GM21447 (cell line): ENCODE data around the gene TTC16.

Experiments
- ATAC-seq: cut with Tn5 transposase; IDR thresholded peaks from one replicate; pipeline ENCODE4 v1.9.1; 2021; ENCODE audit not compliant: unreplicated experiment

The TTC16 gene, protein sequence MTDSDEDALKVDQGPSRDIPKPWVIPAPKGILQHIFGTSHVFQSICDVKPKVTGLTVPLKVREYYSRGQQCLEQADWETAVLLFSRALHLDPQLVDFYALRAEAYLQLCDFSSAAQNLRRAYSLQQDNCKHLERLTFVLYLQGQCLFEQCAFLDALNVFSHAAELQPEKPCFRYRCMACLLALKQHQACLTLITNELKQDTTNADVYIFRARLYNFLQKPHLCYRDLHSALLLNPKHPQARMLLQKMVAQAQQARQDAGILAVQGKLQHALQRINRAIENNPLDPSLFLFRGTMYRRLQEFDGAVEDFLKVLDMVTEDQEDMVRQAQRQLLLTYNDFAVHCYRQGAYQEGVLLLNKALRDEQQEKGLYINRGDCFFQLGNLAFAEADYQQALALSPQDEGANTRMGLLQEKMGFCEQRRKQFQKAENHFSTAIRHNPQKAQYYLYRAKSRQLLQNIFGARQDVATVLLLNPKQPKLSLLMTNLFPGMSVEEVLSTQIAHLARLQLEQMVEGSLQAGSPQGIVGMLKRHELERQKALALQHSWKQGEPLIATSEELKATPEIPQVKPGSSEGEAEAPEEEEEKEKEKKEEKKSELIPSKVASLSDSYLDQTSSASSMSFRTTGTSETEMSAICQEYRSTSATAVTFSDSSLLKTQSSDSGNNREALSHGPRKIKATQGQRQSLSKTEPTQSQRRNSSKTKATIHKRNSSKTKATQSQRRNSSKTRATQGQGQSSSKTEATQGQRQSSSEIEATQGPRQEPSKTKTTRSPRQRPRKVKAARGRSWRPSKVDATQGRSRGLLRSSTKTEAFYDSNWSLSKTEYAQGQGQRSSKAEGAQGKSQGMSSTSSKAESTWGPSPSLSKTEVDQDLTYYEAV

DNA sequence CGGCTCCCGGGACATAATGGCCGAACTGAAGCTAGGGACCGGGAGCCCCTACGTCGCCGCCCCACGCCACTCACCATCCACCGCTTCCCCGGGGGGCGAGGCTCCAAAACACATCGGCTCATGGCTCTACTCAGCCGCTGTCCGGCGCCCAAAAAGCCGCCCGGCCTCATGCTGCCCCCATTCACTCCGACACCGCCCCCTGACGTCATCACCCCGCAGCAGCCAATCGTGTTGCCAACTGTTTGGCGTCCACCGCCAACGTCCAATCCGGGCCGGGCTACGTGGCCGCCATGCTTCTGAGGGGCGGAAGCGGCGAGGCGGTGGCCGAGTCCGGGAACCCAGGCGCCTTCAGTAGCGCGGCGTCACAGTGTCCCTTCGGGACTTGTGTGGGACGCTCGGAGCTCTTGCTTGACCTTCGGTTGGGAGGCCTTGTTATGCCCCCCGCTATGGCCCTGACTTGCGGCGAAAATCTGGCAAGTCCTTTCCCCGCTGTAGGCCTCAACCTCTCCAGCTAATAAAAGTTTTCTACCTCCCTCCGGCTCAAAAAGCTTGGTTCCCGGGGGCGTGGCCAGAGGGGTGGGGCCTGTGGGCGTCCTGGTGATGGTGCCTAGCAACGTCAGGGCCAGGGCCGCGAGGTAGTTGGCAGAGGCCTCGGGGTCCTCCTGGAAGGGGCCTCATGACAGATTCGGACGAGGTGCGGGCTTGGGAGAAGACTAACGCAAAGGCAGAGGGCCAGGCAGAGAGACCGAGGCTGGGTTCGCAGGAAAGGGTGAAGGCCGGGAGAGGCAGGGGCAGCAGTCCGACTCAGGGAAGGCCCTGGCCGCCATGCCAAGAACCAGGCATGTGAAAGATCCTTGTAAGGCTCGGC is at the start of gene TTC16, which contains the start of gene PTRH1:
Gene TTC16, plus strand, starts transcription at position 610 of the 868 bp plus-strand sequence. Its CDS starts 67 bp downstream, at position 677.
Gene PTRH1, minus strand, starts transcription at position 194 of the 868 bp plus-strand sequence. Its CDS starts 24 bp downstream, at position 170.
- ATAC-seq = peak; percentile 86

DNA sequence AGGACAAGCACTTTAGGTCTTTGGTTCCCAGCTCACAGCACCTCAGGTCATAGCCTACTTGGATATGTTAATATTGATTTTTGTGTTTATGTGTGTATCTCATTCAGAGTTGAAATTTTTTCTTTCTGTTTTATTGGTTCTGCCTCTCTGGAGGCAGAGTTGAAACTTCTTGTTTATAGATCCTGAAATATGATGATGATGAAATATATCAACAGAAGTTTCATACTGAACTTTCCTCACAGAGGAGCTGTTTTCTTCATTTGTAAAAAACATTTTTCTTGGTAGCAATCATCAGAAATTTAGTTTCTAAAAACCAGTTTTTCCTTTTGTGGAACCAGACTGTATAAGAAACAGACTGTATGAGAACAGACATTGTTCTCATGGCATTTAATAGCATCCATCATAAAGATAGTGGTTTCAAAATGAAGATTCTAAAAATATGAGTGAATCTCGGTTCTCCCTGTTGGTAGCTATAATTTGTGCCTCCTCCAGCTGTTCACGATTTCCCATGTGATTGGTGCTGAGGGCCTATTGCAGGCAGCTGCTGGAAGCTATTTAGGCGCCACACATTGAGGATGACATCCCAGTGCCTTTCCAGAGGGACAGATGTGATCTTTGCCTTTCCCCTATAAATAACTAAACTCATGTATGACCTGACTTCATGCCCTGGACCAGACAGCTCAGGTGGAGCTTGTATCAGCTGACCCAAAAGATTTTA is 48.6 kb upstream of the TTC16 start:
- ATAC-seq = no peak

DNA sequence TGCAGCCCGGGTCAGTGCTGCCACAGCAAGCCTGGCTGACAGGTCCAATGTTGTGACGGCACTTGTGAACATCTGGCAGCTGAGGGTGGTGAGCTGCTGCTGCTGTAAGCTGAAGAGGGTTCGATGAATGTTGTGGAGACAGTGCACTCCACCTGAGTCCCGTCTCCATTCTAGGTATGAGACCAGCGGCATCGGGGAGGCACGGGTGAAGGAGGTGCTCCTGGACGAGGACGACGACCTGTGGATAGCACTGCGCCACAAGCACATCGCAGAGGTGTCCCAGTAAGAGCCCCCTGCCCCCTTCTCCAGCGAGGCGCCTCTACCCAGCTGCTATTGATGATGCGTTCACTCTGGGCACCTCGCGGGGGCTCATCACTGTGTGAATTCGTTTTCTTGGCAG is 48.0 kb upstream of the TTC16 start:
- ATAC-seq = no peak

DNA sequence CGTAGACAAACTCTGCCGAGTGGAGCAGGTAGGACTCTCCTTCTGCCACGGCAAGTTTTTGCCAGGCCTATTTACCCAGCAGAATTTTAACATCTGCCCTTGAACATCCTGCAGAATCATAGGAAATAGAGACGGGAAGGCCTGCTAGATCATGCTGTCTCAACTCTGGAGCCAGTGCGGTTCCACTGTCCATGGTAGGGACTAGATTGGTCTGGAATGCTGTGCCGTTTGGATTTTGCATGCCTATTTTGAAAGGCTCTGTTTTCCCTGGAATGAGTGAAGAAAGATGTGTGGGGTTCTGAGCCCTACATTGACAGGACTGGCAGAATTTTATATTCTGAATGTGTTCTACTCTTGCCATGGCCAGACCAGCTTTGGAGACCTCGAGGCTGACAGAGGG is 42.6 kb upstream of the TTC16 start:
- ATAC-seq = no peak

DNA sequence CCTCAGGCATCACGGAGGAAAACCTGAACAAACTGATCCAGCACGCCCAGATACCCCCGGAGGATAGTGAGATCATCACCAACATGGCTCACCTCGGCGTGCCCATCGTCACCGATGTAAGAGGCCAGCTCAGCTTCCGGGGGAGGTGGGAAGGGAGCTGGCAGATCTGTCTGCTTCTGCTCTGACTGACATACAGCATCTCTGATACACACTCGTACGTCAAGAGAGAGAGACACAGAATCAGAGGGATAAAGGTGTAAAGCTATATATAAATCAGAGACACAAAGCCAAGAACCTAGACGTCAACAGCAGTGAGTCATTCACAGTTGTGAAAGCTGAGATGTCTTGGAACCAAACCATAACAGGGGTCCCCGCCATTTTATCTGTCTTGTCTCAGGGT is 39.2 kb upstream of the TTC16 start:
- no peak for ATAC-seq

DNA sequence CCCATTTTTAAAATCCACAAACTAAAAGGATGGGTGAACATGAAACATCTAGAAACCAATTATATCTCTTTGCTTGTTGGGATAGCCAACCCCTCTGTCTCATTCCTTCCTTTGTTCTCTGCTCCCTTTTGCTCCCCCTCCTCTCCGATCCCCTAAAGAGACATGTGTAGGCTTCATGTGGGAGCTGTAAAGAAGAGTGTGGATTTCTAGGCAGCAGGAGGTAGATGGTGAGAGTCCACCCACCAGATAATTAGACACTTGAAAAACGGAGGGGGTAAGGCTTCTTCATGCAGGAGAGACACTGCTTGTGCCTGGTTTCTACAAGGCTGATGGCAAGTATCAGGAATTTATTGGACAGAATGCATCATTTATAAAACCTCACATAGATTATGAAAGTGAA is 36.4 kb upstream of the TTC16 start:
- ATAC-seq = no peak

DNA sequence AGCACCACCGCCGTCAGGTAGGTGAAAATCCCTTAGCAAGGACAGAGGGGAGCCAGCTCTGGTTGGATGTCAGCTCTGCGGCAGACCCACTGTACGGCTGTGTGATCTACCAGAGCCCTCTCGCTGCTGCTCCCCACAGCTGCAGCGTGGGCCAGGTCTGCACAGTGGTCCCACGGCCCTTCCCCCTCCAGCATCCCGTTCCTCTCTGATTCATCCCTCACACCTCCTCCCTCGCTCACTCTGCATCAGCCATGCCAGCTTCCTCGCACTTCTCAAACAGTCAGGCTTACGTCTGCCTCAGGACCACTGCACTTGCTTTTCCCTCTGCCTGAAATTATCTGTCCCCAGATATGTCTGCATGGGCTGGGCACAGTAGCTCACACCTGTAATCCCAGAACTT is 35.7 kb upstream of the TTC16 start:
- no peak for ATAC-seq

DNA sequence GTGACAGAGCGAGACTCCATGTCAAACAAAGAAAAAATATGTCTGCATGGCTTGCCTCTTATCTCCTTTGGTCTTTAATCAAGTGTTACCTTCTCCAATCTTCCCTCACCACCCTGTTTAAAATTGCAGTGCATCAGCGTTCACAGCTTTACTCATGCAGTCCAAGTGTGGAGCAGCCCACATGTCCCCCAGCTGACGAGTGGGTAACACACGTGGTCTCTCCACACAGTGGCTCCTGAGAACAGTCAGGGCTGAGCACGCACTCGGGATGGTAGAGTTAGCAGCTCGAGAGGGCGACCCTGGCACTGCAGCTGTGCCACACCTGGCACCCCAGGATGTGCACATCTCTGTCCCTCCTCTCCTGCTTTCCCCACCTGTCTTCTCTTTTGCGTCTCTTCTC is 35.0 kb upstream of the TTC16 start:
- ATAC-seq = no peak

DNA sequence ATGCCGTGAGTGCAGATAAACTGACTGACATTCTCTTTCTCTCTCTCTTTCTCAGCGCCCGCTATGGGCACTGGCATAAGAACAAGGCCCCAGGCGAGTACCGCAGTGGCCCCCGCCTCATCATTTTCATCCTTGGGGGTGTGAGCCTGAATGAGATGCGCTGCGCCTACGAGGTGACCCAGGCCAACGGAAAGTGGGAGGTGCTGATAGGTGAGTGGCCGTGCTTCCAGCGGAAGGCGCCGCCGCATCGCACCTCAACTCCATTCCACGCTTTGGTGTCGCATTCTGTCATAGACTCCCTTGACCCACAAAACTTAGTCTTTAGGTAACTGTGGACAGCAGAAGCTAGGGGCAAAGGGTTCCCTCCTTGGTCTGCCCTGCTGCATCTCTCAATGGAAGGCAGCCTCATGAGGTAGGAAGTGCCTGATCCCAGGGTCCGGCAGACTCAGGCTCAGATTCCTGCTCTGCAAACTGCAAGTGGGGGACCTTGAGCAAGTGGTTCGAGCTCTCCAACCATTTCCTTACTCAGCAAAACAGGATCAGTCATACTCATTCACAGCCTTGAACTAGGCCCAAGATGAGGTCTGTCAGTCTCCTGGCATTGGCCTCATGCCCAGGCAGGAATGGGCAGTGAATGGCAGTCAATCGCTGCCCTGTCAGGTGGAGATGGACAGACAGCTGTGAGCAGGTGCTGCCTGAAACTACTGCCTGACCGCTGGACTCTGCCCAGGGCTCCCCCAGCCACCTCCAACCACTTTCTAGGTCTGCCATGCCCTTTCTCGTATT is 33.3 kb upstream of the TTC16 start:
- ATAC-seq = no peak

DNA sequence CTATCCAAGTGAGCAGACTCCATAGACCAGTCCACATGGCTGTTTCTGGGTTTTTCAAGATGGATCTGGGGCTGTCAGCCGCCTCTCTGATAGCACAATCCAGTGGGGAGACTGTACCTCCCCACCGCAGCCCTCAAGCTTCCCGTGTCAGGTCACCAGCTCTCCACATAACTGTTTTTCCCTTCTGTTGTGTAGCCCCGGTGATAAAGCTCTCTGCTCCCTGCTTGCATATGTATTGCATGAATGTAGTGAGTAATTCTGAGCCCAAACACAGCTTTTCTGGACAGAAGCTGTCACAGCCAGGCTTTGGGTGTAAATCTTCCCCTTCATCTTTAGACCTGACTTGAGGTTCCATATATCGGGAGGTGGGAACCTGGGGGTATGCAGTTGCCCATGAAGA is 32.2 kb upstream of the TTC16 start:
- no peak for ATAC-seq

DNA sequence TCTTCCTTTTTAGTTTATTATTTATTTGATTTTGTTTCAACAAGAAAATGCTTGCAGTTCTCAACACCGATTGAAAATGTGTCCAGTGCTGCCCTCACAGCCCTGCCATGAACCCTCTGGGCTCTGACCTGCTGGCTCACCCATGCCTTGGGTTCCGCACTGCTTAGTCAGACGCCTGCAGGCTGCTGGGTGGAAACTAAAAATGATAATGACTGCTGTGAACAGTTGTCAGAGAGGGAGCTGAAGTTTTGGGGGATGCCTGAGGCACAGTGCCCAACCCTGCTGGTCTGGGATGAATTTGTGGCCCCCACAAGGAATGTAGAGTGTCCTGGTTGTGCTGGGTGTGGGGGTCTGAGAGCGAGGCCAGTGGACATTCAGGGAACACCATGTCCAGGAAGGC is 31.3 kb upstream of the TTC16 start:
- ATAC-seq = no peak

DNA sequence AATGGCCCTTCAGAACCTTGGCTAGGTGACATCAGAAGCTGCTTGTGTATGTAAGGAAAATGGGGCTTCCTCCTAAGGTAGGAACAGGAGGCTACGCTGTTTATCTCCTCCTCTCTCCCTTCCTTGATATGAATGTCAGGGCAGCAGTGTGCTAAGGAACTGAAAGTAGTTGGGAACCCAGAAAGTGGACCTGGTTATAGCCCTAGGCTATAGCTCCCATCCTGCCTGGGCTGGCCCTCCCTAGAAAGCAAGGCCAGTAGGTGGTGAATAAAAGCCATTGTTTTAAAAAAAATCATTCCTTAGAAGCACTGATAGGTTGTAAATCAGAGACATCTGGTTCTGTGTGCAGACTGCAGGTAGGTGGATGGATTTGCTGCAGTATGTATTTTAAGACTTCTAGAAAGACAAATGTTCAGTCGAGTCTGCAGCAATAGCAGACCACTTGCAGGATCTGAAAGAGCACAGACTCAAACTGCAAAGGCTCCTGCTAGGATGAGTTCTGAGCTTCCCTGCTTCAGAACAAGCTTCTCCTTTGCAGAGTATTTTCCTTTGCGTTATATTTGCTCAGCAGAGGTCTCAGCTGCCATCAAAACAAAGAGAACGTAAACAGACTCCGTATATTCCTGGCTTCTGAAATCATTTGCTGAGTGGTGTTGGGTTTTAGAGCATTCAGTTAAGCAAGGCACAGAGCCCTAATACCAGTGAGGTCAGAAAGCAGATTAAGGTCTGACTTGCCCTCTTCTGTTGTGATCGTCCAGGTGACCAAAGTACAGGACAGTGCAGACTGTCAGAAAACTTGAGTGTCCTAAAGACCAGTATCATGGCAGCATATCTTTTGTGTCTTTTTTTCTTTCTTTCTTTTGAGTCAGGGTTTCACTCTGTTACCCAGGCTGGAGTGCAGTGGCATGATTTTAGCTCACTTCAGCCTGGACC is 29.2 kb upstream of the TTC16 start:
- no peak for ATAC-seq

DNA sequence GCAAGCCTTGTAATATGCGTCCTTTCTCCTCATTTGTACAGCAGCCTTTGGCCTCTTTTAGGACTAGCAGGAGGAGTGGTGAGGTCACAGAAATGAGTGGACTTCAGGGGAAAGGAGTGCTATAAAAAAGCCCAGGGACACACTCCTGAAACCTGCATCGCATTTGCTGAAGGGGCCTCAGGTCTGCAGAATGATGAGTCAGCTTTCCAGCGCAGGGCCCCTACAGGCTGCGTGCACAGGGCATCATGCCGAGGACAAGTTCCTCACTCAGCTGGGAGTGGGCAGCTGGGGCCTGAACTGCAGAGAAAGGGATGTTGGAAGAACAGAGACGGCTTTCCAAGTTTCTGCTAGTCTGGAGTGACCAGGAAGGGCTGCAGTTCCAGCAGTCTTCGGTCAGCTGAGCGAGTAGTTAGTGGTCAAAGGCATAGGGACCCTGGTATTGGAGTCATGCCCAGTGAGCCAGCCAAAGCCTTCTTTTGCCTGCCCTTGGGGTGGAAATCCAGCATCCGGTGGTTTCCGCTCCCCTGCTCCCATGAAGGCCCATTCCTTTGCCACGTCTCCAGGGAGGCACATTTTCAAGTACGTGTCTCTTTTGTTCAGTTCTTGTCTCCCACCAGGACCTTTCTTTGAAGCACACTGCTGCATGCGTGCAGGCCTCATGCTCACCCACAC is 26.4 kb upstream of the TTC16 start:
- ATAC-seq = no peak

DNA sequence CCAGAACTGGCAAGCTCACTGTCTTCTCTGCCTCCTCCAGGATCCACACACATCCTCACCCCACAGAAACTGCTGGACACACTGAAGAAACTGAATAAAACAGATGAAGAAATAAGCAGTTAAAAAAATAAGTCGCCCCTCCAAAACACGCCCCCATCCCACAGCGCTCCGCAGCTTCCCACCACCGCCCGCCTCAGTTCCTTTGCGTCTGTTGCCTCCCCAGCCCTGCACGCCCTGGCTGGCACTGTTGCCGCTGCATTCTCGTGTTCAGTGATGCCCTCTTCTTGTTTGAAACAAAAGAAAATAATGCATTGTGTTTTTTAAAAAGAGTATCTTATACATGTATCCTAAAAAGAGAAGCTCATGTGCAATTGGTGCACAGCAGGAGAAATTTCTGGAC is 25.1 kb upstream of the TTC16 start:
- ATAC-seq = no peak

DNA sequence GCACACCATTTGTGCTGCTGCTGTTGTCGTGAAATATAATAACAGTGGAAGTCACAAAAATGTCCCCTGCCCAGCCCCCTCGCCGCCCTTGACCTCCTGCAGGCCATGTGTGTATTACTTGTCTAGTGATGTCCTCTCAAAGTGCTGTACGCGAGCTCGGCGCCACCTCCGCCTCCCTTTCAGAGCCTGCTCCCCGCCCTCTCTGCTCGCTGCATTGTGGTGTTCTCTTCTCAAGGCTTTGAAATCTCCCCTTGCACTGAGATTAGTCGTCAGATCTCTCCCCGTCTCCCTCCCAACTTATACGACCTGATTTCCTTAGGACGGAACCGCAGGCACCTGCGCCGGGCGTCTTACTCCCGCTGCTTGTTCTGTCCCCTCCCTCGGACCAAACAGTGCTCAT is 23.8 kb upstream of the TTC16 start:
- ATAC-seq = no peak

DNA sequence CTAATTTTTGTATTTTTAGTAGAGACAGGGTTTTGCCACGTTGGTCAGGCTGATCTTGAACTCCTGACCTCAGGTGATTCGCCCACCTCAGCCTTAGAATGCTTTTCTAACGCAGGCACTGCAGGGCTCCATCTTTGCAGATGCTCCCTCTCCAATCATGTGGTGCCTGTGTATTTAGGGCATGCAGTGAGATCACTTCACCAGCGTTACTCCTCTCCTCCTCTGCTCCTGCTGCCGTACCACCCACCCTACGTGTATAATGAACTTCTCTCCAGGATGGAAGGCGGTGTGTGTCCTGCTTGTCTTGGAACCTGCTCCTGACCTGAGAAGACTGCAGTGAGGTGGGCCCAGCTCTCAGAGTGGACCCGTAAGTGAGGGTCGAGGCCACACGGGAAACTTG is 22.7 kb upstream of the TTC16 start:
- ATAC-seq = no peak

DNA sequence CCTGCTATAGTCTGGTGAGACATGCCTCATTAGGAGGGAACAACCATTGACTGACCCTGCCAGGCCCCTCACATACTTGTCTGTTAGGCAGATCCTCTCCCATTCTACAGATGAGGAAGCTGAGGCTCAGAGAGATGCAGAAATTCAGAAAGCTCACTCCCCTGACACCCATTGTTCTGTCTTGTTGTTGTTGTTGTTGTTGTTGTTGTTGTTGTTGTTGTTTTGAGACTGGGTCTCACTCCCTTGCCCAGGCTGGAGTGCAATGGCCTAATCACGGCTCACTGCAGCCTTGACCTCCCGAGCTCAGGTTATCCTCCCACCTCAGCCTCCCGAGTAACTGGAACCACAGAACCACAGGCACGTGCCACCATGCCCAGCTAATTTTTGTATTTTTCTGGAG is 22.2 kb upstream of the TTC16 start:
- no peak for ATAC-seq
